ENCODE measurements around the gene FCSK.
"Not testable (repeated sequence)": the region's sequence is repeated elsewhere in the genome, so short reads cannot be mapped to it uniquely, and the experiment has no call there.

The FCSK gene

GRCh38 chr16:70523076-70523742, 68.8 kb downstream of the FCSK start, which contains the start of gene COG4:
Gene COG4, minus strand, starts transcription at chr16:70523554. Its CDS starts 11 bp downstream, at chr16:70523543.
- peak; percentile 83 to 89 for DNase-seq (ENCODE audit: low read depth in 2 of 2)

GRCh38 chr16:70523743-70524398, 69.5 kb downstream of the FCSK start, which contains the start of gene SF3B3:
Gene SF3B3, plus strand, starts transcription at chr16:70523816. Its CDS starts 2,841 bp downstream, at chr16:70526657.
- peak; percentile 50 to 51 for DNase-seq (ENCODE audit: low read depth in 2 of 2)

- DNase-seq (ENCODE audit: low read depth in 2 of 2) = not testable (repeated sequence)
These were observed 70.0 kb downstream of the FCSK start for GRCh38 chr16:70524399-70524825.

GRCh38 chr16:70526403-70526802, 72.0 kb downstream of the FCSK start:
- DNase-seq (ENCODE audit: low read depth in 2 of 2) = no peak

- no peak for DNase-seq (ENCODE audit: low read depth in 2 of 2)
These were observed 73.1 kb downstream of the FCSK start for GRCh38 chr16:70527315-70527996.

GRCh38 chr16:70529051-70529777, 74.8 kb downstream of the FCSK start:
- no peak for DNase-seq (ENCODE audit: low read depth in 2 of 2)
